Sigmoid colon (tissue), 7 donors: ENCODE measurements around the gene SERPINB11. TPM values are rescaled to one million over a fixed set of nuclear protein-coding genes. Genes with fewer than 3 reads are reported as not detected.

ENCODE experiments used
- DNase-seq: peaks from one replicate; pipeline ENCODE4 v3.0.0-alpha.2; 2019
- H3K27ac ChIP-seq, 4 donors: fragments of 200-600 bp; sonication (generic); one replicate each; pipeline ENCODE4 v1.5.1; 2016 to 2019; ENCODE audit warnings: mild to moderate bottlenecking in 1 of 4
- H3K27me3 ChIP-seq, 3 donors: fragments of 200-600 bp; sonication (generic); one replicate each; pipeline ENCODE4 v1.5.1; 2019; ENCODE audit warnings: mild to moderate bottlenecking in 1 of 3
- H3K36me3 ChIP-seq, 4 donors: fragments of 200-600 bp; sonication (generic); one replicate each; pipeline ENCODE4 v1.5.1; 2016 to 2019
- H3K4me1 ChIP-seq, 4 donors: fragments of 200-600 bp; sonication (generic); one replicate each; pipeline ENCODE4 v1.5.1; 2017 to 2019
- H3K4me3 ChIP-seq, 4 donors: fragments of 200-600 bp; sonication (generic); one replicate each; pipeline ENCODE4 v1.5.1; 2017 to 2019; ENCODE audit warnings: mild to moderate bottlenecking in 2 of 4, moderate library complexity in 1 of 4
- H3K9me3 ChIP-seq, 4 donors: fragments of 200-600 bp in 3 of 4; sonication (generic) in 3 of 4; one replicate each; pipeline versions ENCODE4 v1.5.1 to v1.6.1; 2013 to 2019
- CTCF ChIP-seq, 4 experiments: fragments of 450-650 bp in 3 of 4; fragments of 200-600 bp in 1 of 4; IDR thresholded peaks; one replicate each; pipeline ENCODE4 v1.5.1; 2016 to 2019; ENCODE audit warnings: antibody characterized with exemption in 4 of 4, mild to moderate bottlenecking in 3 of 4, moderate library complexity in 2 of 4
- EP300 ChIP-seq, 4 donors: sonication (generic); formaldehyde crosslinking; IDR thresholded peaks; one replicate each; pipeline ENCODE4 v1.6.1; 2017; ENCODE audit warnings: antibody characterized with exemption in 4 of 4
- POLR2A ChIP-seq, 2 donors: fragments of 450-650 bp; IDR thresholded peaks; one replicate each; pipeline ENCODE4 v1.6.1; 2016; ENCODE audit warnings: antibody characterized with exemption in 2 of 2, mild to moderate bottlenecking in 2 of 2, moderate library complexity in 2 of 2
- POLR2AphosphoS5 ChIP-seq, 4 donors: sonication (generic); formaldehyde crosslinking; IDR thresholded peaks; one replicate each; pipeline ENCODE4 v1.6.1; 2017; ENCODE audit warnings: antibody characterized with exemption in 4 of 4
- WGBS, 2 donors: extraction: QIAGEN DNeasy Blood & Tissue Kit; methylation state at CpG; one replicate each; pipeline ENCODE4 v1.1.7; 2013; 5-methylcytosine and 5-hydroxymethylcytosine counted together
- intact Hi-C: fragments of 100-400 bp; cut with DNase I; formaldehyde crosslinking; loops from one replicate; pipeline ENCODE4 v1.15.1; 2023
- polyA plus RNA-seq, 3 donors: library from polyadenylated mRNA; stranded (reverse); fragments of 200-250 nt; gene quantifications; one replicate each; pipeline ENCODE4 v1.2.3, GENCODE V29; 2013
- total RNA-seq, 4 donors: library from RNA; depleted of rRNA; stranded (reverse); fragments of >200 nt; gene quantifications; one replicate each; pipeline ENCODE4 v1.1.0, GENCODE V29; 2016
- donor health status: healthy with polysubstance abuse.
- donor health status: Bipolar disorder and iron deficiency.
- donor health status: healthy.

The SERPINB11 gene
- total and polyA plus RNA-seq, 7 donors: not detected

- no peaks in the 10 kb centered on the region for H3K36me3 ChIP-seq
- no peak for TF ChIP-seq POLR2A (IDR thresholded peaks at IDR 0.05)
- TF ChIP-seq EP300 (IDR thresholded peaks at IDR 0.05): no peak
- TF ChIP-seq CTCF (IDR thresholded peaks at IDR 0.05): no peak
- TF ChIP-seq POLR2AphosphoS5 (IDR thresholded peaks at IDR 0.05): no peak
- no peaks in the 10 kb centered on the region for H3K9me3 ChIP-seq
- no peak overlapping the region for H3K4me3 ChIP-seq
- peaks cover 0 to 12% (median 11%) of the 10 kb centered on the region in 4 donors for H3K4me1 ChIP-seq
- H3K27me3 ChIP-seq: no peaks in the 10 kb centered on the region
- DNase-seq: no peak
- 7 to 31% methylated on average over 3 of the region's 3 CpGs for WGBS, 2 donors
- no peak overlapping the region for H3K27ac ChIP-seq
- intact Hi-C loops: no loop called here
Observed at GRCh38 chr18:63725682-63726480, 23.1 kb downstream of the SERPINB11 start.

GRCh38 chr18:63730773-63731172, 28.0 kb downstream of the SERPINB11 start:
- no peaks in the 10 kb centered on the region for H3K36me3 ChIP-seq
- H3K4me1 ChIP-seq: peaks cover 0 to 9% (median 8%) of the 10 kb centered on the region in 4 donors
- H3K27ac ChIP-seq: no peak overlapping the region
- no peak overlapping the region for H3K4me3 ChIP-seq
- WGBS, 2 donors: 52 to 76% methylated on average over 5 of the region's 5 CpGs
- intact Hi-C loops: no loop called here
- no peaks in the 10 kb centered on the region for H3K9me3 ChIP-seq
- no peak for TF ChIP-seq EP300 (IDR thresholded peaks at IDR 0.05)
- no peak for TF ChIP-seq POLR2AphosphoS5 (IDR thresholded peaks at IDR 0.05)
- no peak for TF ChIP-seq CTCF (IDR thresholded peaks at IDR 0.05)
- TF ChIP-seq POLR2A (IDR thresholded peaks at IDR 0.05): no peak
- no peaks in the 10 kb centered on the region for H3K27me3 ChIP-seq
- no peak for DNase-seq

- Histone ChIP-seq H3K9me3 (no peaks in the 10 kb centered on the region), H3K27ac (no peak overlapping the region), H3K36me3 (no peaks in the 10 kb centered on the region), H3K27me3 (no peaks in the 10 kb centered on the region), H3K4me1 (peaks cover 0 to 4% (median 3%) of the 10 kb centered on the region in 4 donors), H3K4me3 (no peak overlapping the region)
- intact Hi-C loops: no loop called here
- 73 to 78% methylated on average over 3 of the region's 3 CpGs for WGBS, 2 donors
- DNase-seq: no peak
- no peak for TF ChIP-seq POLR2AphosphoS5 (IDR thresholded peaks at IDR 0.05)
- no peak for TF ChIP-seq EP300 (IDR thresholded peaks at IDR 0.05)
- no peak for TF ChIP-seq CTCF (IDR thresholded peaks at IDR 0.05)
- no peak for TF ChIP-seq POLR2A (IDR thresholded peaks at IDR 0.05)
Observed at GRCh38 chr18:63731215-63731614, 28.5 kb downstream of the SERPINB11 start.

- no peaks in the 10 kb centered on the region for H3K4me1 ChIP-seq
Observed at GRCh38 chr18:63736876-63737275, 34.1 kb downstream of the SERPINB11 start.

More at GRCh38 chr18:63736876-63737275, 34.1 kb downstream of the SERPINB11 start:
- H3K27me3 ChIP-seq: no peaks in the 10 kb centered on the region
- no peak overlapping the region for H3K4me3 ChIP-seq
- DNase-seq: no peak
- H3K9me3 ChIP-seq: no peaks in the 10 kb centered on the region
- intact Hi-C loops: no loop called here
- no peaks in the 10 kb centered on the region for H3K36me3 ChIP-seq
- H3K27ac ChIP-seq: no peak overlapping the region
- TF ChIP-seq CTCF (IDR thresholded peaks at IDR 0.05): no peak
- no peak for TF ChIP-seq EP300 (IDR thresholded peaks at IDR 0.05)
- no peak for TF ChIP-seq POLR2AphosphoS5 (IDR thresholded peaks at IDR 0.05)
- no peak for TF ChIP-seq POLR2A (IDR thresholded peaks at IDR 0.05)
